A673 (cell line): ENCODE measurements around the gene SNORC. TPM values are rescaled to one million over a fixed set of nuclear protein-coding genes. Genes with fewer than 3 reads are reported as not detected.

Source experiments
- BruUV-seq: library from RNA; stranded (reverse); fragments of 400-500 nt; replicated peaks from 2 replicates; lab custom pipeline; 2021; lab: Mats Ljungman, UMichigan
- CTCF ChIA-PET: fragments of 300-600 bp; sonication (Branson Sonifier 250); formaldehyde crosslinking; loops from one replicate; lab custom pipeline; 2022; ENCODE audit warnings: antibody characterized with exemption; lab: Charles Lee
- POLR2A ChIA-PET: fragments of 300-600 bp; sonication (Branson Sonifier 250); formaldehyde crosslinking; loops from one replicate; lab custom pipeline; 2022; ENCODE audit warnings: antibody characterized with exemption; ENCODE audit not compliant: low non-redundant PET; lab: Charles Lee
- DNase-seq: peaks from one replicate; pipeline ENCODE4 v3.0.0-alpha.2; 2015; ENCODE audit warnings: low spot score
- H3K27ac ChIP-seq: fragments of 200-600 bp; sonication (generic); 2 replicates; pipeline ENCODE4 v1.5.1; 2016; ENCODE audit warnings: mixed run types, low read depth, mild to moderate bottlenecking, mixed read lengths, antibody characterized with exemption, low read length; ENCODE audit not compliant: poor library complexity, severe bottlenecking
- H3K27me3 ChIP-seq: fragments of 200-600 bp; sonication (generic); replicated peaks from 2 replicates; pipeline ENCODE4 v1.6.1; 2017; ENCODE audit warnings: mixed run types, low read depth, mild to moderate bottlenecking, mixed read lengths, antibody characterized with exemption, low read length; ENCODE audit not compliant: insufficient read depth, poor library complexity
- H3K36me3 ChIP-seq: fragments of 200-600 bp; sonication (generic); 2 replicates; pipeline ENCODE4 v1.6.1; 2016; ENCODE audit warnings: mixed run types, mild to moderate bottlenecking, mixed read lengths, antibody characterized with exemption, low read length; ENCODE audit not compliant: insufficient read depth, poor library complexity, severe bottlenecking
- H3K4me1 ChIP-seq: fragments of 200-600 bp; sonication (generic); 2 replicates; pipeline ENCODE4 v1.6.1; 2017; ENCODE audit warnings: mixed run types, mild to moderate bottlenecking, mixed read lengths, antibody characterized with exemption, low read length; ENCODE audit not compliant: insufficient read depth, poor library complexity, severe bottlenecking
- H3K4me3 ChIP-seq: fragments of 200-600 bp; sonication (generic); 2 replicates; pipeline ENCODE4 v1.5.1; 2016; ENCODE audit warnings: low read depth, mixed run types, mild to moderate bottlenecking, mixed read lengths, low read length; ENCODE audit not compliant: poor library complexity, severe bottlenecking
- H3K9me3 ChIP-seq: fragments of 200-600 bp; sonication (generic); 2 replicates; pipeline ENCODE4 v1.6.1; 2016; ENCODE audit warnings: mixed run types, low read depth, mild to moderate bottlenecking, mixed read lengths, antibody characterized with exemption, low read length; ENCODE audit not compliant: poor library complexity, severe bottlenecking
- CTCF ChIP-seq: fragments of 300-800, 200-600 bp; sonication (generic); conservative IDR thresholded peaks from 2 replicates; pipeline ENCODE4 v1.5.1; 2017; ENCODE audit warnings: low read depth, mild to moderate bottlenecking, antibody characterized with exemption, low read length, moderate library complexity, mixed read lengths
- EZH2 ChIP-seq: fragments of 200-600 bp; sonication (generic); IDR thresholded peaks from 2 replicates; pipeline ENCODE4 v1.6.1; 2017; ENCODE audit warnings: borderline replicate concordance, low read depth, mild to moderate bottlenecking, mixed read lengths, antibody characterized with exemption, low read length; ENCODE audit not compliant: poor library complexity, severe bottlenecking
- intact Hi-C: fragments of 100-400 bp; cut with micrococcal nuclease; formaldehyde crosslinking; loops from one replicate; pipeline ENCODE4 v1.10.0; 2022; ENCODE audit not compliant: unreplicated experiment
- total RNA-seq: library from RNA; stranded (reverse); gene quantifications from 2 replicates; pipeline ENCODE4 v1.2.3, GENCODE V29; 2021

Gene SNORC
- total RNA-seq, 1 experiment from 2014 or later: 4.6 TPM

DNA sequence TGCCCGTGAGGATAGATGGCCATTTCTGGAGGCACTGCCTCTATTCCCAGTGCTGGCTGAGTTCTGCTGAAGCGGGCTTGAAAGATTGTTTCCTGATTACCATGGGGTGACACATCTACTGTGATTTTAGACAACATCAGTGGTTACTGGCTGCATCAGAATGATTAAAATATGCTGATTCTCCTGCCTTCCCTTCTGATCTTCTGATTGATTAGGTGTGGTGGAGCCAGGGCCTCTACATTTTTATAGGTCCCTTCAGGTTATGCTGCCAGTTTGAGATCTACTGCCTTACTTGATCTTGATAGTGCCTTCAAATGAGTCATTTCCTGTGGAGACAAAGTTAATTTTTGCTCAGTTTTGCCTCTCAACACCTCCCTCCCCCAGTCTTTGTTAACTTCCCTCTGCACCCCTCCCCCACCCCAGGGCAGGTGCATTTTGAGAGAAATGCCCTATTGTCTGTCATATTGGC, 31.6 kb upstream of the SNORC start:
- peaks cover 20% of the 10 kb centered on the region for H3K4me1 ChIP-seq
- no peaks in the 10 kb centered on the region for H3K27me3 ChIP-seq
- no TSS peak for BruUV-seq
- H3K9me3 ChIP-seq: no peaks in the 10 kb centered on the region
- TF ChIP-seq EZH2 (no peak), CTCF (no peak)
- H3K27ac ChIP-seq: no peak overlapping the region
- DNase-seq: peak; percentile 47
- ChIA-PET POLR2A (no interaction called here), CTCF (no interaction called here)
- no peak overlapping the region for H3K4me3 ChIP-seq
- intact Hi-C loops: no loop called here
- H3K36me3 ChIP-seq: peaks cover 56% of the 10 kb centered on the region

GRCh38 chr2:232839411-232840079, 30.5 kb upstream of the SNORC start:
- no peak for DNase-seq
- TF ChIP-seq CTCF (no peak), EZH2 (no peak)
- Histone ChIP-seq H3K36me3 (peaks cover 55% of the 10 kb centered on the region), H3K4me1 (peaks cover 14% of the 10 kb centered on the region), H3K27me3 (no peaks in the 10 kb centered on the region), H3K9me3 (no peaks in the 10 kb centered on the region), H3K4me3 (no peak overlapping the region), H3K27ac (no peak overlapping the region)
- no TSS peak for BruUV-seq
- ChIA-PET CTCF (no interaction called here), POLR2A (no interaction called here)
- intact Hi-C loops: no loop called here

- no TSS peak for BruUV-seq
- ChIA-PET POLR2A (interaction anchor here (0.6 kb wide), 1 partner anchor 211 kb away, joined by 10 read pairs; no protein-coding TSS in a partner anchor), CTCF (no interaction called here)
- no peak for DNase-seq
- no peaks in the 10 kb centered on the region for H3K9me3 ChIP-seq
- H3K4me3 ChIP-seq: no peak overlapping the region
- H3K4me1 ChIP-seq: peaks cover 12% of the 10 kb centered on the region
- no peaks in the 10 kb centered on the region for H3K27me3 ChIP-seq
- H3K36me3 ChIP-seq: peaks cover 73% of the 10 kb centered on the region
- no peak for TF ChIP-seq EZH2
- no peak for TF ChIP-seq CTCF
- H3K27ac ChIP-seq: no peak overlapping the region
- intact Hi-C loops: no loop called here
Observed at GRCh38 chr2:232842689-232843088, 27.4 kb upstream of the SNORC start.
